Measurements from ENCODE around the gene FAM174C.

The FAM174C gene

GRCh38 chr19:1310853-1311180 lies 35.5 kb downstream of the FAM174C start:
- no peak overlapping the region for H2BK120ac ChIP-seq (ENCODE audit: insufficient read depth, low read length, poor library complexity)
- no peak overlapping the region for H3K23ac ChIP-seq (ENCODE audit: low read length)
- no peaks in the 10 kb centered on the region for H3K36me3 ChIP-seq (ENCODE audit: control insufficient read depth in 1 of 2, insufficient read depth in 2 of 2, low read length in 2 of 2)
- DNase-seq: no peak
- H3K4ac ChIP-seq (ENCODE audit: low read depth, low read length): no peak overlapping the region
- H3K27me3 ChIP-seq (ENCODE audit: insufficient read depth, low read length): peaks cover under 1% of the 10 kb centered on the region
- no peak overlapping the region for H4K91ac ChIP-seq (ENCODE audit: low read depth, low read length)
- H2AFZ ChIP-seq (ENCODE audit: insufficient read depth, low read length, poor library complexity): no peak overlapping the region
- H3K18ac ChIP-seq (ENCODE audit: low read length): no peak overlapping the region
- peaks cover 1% of the 10 kb centered on the region for H3K9me3 ChIP-seq (ENCODE audit: insufficient read depth, low read depth, low read length)
- peaks cover 6 to 9% of the 10 kb centered on the region in 2 experiments for H3K4me1 ChIP-seq (ENCODE audit: control insufficient read depth in 1 of 2, insufficient read depth in 2 of 2, low read length in 2 of 2)
- no peak overlapping the region for H4K12ac ChIP-seq (ENCODE audit: low read depth, low read length)
- no peak overlapping the region for H4K8ac ChIP-seq (ENCODE audit: low read depth, low read length)
- H3K27ac ChIP-seq (ENCODE audit: low read depth, low read length): no peak overlapping the region
- H3K14ac ChIP-seq (ENCODE audit: low read length): no peak overlapping the region
- no peak overlapping the region for H2AK5ac ChIP-seq (ENCODE audit: low read length)
- H2BK12ac ChIP-seq (ENCODE audit: low read length): no peak overlapping the region
- no peak overlapping the region for H3K4me3 ChIP-seq (ENCODE audit: low read depth, low read length)
- H3K79me1 ChIP-seq (ENCODE audit: low read length): no peaks in the 10 kb centered on the region
- H2BK5ac ChIP-seq (ENCODE audit: low read depth, low read length, poor library complexity): no peak overlapping the region
- H3K79me2 ChIP-seq (ENCODE audit: control insufficient read depth, insufficient read depth, low read length, poor library complexity): no peaks in the 10 kb centered on the region
- no peak overlapping the region for H3K9ac ChIP-seq (ENCODE audit: low read length)
- WGBS (ENCODE audit: extremely low coverage, insufficient coverage, insufficient read length): no CpG with 5 or more reads among the region's 18 CpGs
- no peak overlapping the region for H3K4me2 ChIP-seq (ENCODE audit: low read length)

GRCh38 chr19:1311543-1312091 lies 36.3 kb downstream of the FAM174C start:
- Histone ChIP-seq H2BK12ac (ENCODE audit: low read length) (no peak overlapping the region), H3K36me3 (ENCODE audit: control insufficient read depth in 1 of 2, insufficient read depth in 2 of 2, low read length in 2 of 2) (no peaks in the 10 kb centered on the region), H3K9me3 (ENCODE audit: insufficient read depth, low read depth, low read length) (peaks cover 4% of the 10 kb centered on the region), H2AFZ (ENCODE audit: insufficient read depth, low read length, poor library complexity) (no peak overlapping the region), H3K4me1 (ENCODE audit: control insufficient read depth in 1 of 2, insufficient read depth in 2 of 2, low read length in 2 of 2) (peaks cover 9 to 11% of the 10 kb centered on the region in 2 experiments), H3K4me3 (ENCODE audit: low read depth, low read length) (no peak overlapping the region), H4K8ac (ENCODE audit: low read depth, low read length) (no peak overlapping the region), H2BK120ac (ENCODE audit: insufficient read depth, low read length, poor library complexity) (no peak overlapping the region), H3K9ac (ENCODE audit: low read length) (no peak overlapping the region), H4K91ac (ENCODE audit: low read depth, low read length) (no peak overlapping the region), H3K27ac (ENCODE audit: low read depth, low read length) (no peak overlapping the region), H3K79me1 (ENCODE audit: low read length) (no peaks in the 10 kb centered on the region), H3K23ac (ENCODE audit: low read length) (no peak overlapping the region), H2BK5ac (ENCODE audit: low read depth, low read length, poor library complexity) (no peak overlapping the region), H3K14ac (ENCODE audit: low read length) (no peak overlapping the region), H3K4me2 (ENCODE audit: low read length) (no peak overlapping the region), H4K12ac (ENCODE audit: low read depth, low read length) (no peak overlapping the region), H3K27me3 (ENCODE audit: insufficient read depth, low read length) (peaks cover 4% of the 10 kb centered on the region), H3K18ac (ENCODE audit: low read length) (no peak overlapping the region), H3K79me2 (ENCODE audit: control insufficient read depth, insufficient read depth, low read length, poor library complexity) (no peaks in the 10 kb centered on the region), H3K4ac (ENCODE audit: low read depth, low read length) (no peak overlapping the region), H2AK5ac (ENCODE audit: low read length) (no peak overlapping the region)
- no CpG with 5 or more reads among the region's 21 CpGs for WGBS (ENCODE audit: extremely low coverage, insufficient coverage, insufficient read length)
- no peak for DNase-seq

DNA sequence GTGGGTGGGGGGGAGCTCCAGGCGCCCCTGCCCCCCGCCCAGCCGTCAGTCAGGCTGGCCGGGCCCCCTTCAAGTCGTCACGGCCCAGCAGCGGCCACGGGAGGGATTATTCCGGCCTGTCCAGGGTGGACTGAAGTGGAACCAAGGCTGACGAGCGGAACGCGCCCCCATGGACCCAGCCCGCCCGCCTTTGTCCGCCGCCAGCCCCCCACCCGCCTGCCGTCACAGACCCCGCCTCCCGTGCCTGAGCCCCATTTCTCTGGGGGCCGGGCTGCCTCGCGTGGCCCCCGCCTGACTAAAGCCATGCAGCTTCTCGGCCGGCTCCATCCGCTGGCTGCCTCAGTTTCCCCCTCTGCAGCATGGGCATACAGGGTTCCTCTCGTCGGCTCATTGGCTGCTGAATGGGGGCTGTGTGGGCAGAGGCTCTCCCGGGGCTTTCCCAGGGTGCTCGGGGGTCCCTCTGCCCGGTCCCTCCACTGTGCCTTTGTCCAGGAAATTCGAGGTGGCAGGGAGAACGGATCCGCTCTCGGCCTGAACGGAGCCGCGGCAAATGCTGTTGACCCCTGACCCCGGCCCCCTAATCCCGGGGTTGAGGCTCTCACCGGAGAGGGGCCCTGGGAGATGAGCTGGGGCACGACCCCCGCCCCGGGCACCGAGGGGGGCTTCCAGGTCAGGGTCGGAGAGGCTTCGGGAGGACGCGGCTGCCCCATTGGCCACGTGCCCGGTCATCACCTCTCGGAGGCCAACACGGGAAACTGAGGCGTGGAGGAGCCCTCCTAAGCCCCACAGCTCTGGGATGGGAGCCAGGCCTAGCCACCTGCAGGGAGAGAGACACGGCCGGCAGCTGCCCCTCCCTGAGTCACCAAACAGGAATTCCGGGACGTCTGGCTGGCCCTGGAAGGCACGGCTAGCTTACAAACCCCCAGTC lies 37.7 kb downstream of the FAM174C start:
- WGBS (ENCODE audit: extremely low coverage, insufficient coverage, insufficient read length): no CpG with 5 or more reads among the region's 61 CpGs
- Histone ChIP-seq H3K18ac (ENCODE audit: low read length) (no peak overlapping the region), H3K9ac (ENCODE audit: low read length) (no peak overlapping the region), H4K12ac (ENCODE audit: low read depth, low read length) (no peak overlapping the region), H3K4me2 (ENCODE audit: low read length) (no peak overlapping the region), H3K23ac (ENCODE audit: low read length) (no peak overlapping the region), H3K9me3 (ENCODE audit: insufficient read depth, low read depth, low read length) (peaks cover 4% of the 10 kb centered on the region), H3K79me1 (ENCODE audit: low read length) (no peaks in the 10 kb centered on the region), H3K4me3 (ENCODE audit: low read depth, low read length) (no peak overlapping the region), H2BK12ac (ENCODE audit: low read length) (no peak overlapping the region), H2AK5ac (ENCODE audit: low read length) (no peak overlapping the region), H3K14ac (ENCODE audit: low read length) (no peak overlapping the region), H3K4me1 (ENCODE audit: control insufficient read depth in 1 of 2, insufficient read depth in 2 of 2, low read length in 2 of 2) (peaks cover 9 to 11% of the 10 kb centered on the region in 2 experiments), H2BK120ac (ENCODE audit: insufficient read depth, low read length, poor library complexity) (no peak overlapping the region), H3K27me3 (ENCODE audit: insufficient read depth, low read length) (peaks cover 4% of the 10 kb centered on the region), H3K79me2 (ENCODE audit: control insufficient read depth, insufficient read depth, low read length, poor library complexity) (no peaks in the 10 kb centered on the region), H4K91ac (ENCODE audit: low read depth, low read length) (no peak overlapping the region), H2AFZ (ENCODE audit: insufficient read depth, low read length, poor library complexity) (no peak overlapping the region), H2BK5ac (ENCODE audit: low read depth, low read length, poor library complexity) (no peak overlapping the region), H3K27ac (ENCODE audit: low read depth, low read length) (no peak overlapping the region), H3K36me3 (ENCODE audit: control insufficient read depth in 1 of 2, insufficient read depth in 2 of 2, low read length in 2 of 2) (no peaks in the 10 kb centered on the region), H4K8ac (ENCODE audit: low read depth, low read length) (no peak overlapping the region), H3K4ac (ENCODE audit: low read depth, low read length) (no peak overlapping the region)
- peak; percentile 61 to 76 for DNase-seq

DNA sequence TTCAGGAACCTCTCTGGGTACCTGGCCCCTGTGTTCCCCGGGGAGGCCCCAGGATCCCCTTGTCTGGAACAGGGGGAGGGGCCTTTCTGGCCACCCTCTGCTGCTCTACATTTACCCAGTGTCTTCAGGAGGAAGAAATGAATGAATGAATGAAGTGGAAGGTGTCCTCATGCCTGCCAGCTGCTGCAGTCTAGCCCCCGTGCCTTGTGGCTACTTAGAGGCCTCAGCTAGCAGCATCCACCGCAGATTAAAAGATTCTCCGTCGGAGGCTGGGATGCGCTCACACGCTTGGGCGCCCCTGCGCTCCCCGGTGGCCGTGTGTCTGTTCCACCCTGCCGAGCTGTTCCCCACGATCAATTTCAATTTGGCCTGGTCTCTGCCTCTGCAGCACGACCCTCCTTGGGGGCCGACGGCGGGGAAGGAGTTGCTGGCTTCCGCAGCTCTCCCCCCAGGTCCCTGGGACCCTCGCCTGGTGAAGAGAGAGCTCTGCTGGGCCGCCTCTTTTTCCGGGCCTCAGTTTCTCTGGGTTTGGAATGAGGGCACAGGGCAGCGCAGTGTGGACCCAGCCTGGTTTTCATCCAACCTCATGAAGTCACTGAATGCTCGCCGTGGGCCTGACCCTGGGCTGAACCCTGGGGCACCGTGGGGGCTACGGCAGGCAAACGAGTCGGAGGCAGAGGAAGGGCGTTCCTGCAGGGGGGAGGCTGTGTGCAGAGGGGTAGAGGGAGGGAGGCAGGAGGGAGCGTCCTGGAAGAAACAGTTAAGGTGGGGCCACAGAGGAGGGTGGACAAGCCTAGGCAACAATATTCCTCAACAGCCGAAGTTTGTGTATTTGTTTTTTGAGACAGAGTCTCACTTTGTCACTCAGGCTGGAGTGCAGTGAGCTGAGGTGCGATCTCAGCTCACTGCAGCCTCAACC lies 38.6 kb downstream of the FAM174C start:
- Histone ChIP-seq H4K12ac (ENCODE audit: low read depth, low read length) (no peak overlapping the region), H3K36me3 (ENCODE audit: control insufficient read depth in 1 of 2, insufficient read depth in 2 of 2, low read length in 2 of 2) (no peaks in the 10 kb centered on the region), H3K4me1 (ENCODE audit: control insufficient read depth in 1 of 2, insufficient read depth in 2 of 2, low read length in 2 of 2) (peaks cover 9 to 11% of the 10 kb centered on the region in 2 experiments), H2AK5ac (ENCODE audit: low read length) (peak overlapping the region; percentile 49), H2BK120ac (ENCODE audit: insufficient read depth, low read length, poor library complexity) (no peak overlapping the region), H3K23ac (ENCODE audit: low read length) (no peak overlapping the region), H3K79me1 (ENCODE audit: low read length) (no peaks in the 10 kb centered on the region), H2BK5ac (ENCODE audit: low read depth, low read length, poor library complexity) (no peak overlapping the region), H3K14ac (ENCODE audit: low read length) (no peak overlapping the region), H3K18ac (ENCODE audit: low read length) (no peak overlapping the region), H3K4me3 (ENCODE audit: low read depth, low read length) (no peak overlapping the region), H3K9me3 (ENCODE audit: insufficient read depth, low read depth, low read length) (peaks cover 4% of the 10 kb centered on the region), H2AFZ (ENCODE audit: insufficient read depth, low read length, poor library complexity) (no peak overlapping the region), H2BK12ac (ENCODE audit: low read length) (peak overlapping the region; percentile 67), H4K91ac (ENCODE audit: low read depth, low read length) (peak overlapping the region; percentile 8), H3K9ac (ENCODE audit: low read length) (no peak overlapping the region), H3K4ac (ENCODE audit: low read depth, low read length) (no peak overlapping the region), H4K8ac (ENCODE audit: low read depth, low read length) (no peak overlapping the region), H3K4me2 (ENCODE audit: low read length) (no peak overlapping the region), H3K27me3 (ENCODE audit: insufficient read depth, low read length) (peaks cover 4% of the 10 kb centered on the region), H3K27ac (ENCODE audit: low read depth, low read length) (no peak overlapping the region), H3K79me2 (ENCODE audit: control insufficient read depth, insufficient read depth, low read length, poor library complexity) (no peaks in the 10 kb centered on the region)
- no CpG with 5 or more reads among the region's 32 CpGs for WGBS (ENCODE audit: extremely low coverage, insufficient coverage, insufficient read length)
- no peak for DNase-seq

All from trophoblast cell (in vitro differentiated cells and primary cell).